ENCODE measurements around the gene SLC6A18.

DNA sequence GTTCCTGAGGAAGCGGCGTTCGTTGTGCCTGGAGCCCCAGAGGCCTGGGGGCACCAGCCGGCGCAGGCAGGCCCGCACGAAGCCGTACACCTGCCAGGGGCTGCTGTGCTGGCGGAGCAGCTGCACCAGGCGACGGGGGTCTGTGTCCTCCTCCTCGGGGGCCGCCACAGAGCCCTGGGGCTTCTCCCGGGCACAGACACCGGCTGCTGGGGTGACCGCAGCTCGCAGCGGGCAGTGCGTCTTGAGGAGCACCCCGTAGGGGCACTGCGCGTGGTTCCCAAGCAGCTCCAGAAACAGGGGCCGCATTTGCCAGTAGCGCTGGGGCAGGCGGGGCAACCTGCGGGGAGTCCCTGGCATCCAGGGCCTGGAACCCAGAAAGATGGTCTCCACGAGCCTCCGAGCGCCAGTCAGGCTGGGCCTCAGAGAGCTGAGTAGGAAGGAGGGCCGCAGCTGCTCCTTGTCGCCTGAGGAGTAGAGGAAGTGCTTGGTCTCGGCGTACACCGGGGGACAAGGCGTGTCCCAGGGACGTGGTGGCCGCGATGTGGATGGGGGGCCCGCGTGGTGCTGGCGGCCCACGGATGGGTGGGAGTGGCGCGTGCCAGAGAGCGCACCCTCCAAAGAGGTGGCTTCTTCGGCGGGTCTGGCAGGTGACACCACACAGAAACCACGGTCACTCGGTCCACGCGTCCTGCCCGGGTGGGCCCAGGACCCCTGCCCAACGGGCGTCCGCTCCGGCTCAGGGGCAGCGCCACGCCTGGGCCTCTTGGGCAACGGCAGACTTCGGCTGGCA is 68.4 kb downstream of the SLC6A18 start:
- TF ChIP-seq, protein P1, sequence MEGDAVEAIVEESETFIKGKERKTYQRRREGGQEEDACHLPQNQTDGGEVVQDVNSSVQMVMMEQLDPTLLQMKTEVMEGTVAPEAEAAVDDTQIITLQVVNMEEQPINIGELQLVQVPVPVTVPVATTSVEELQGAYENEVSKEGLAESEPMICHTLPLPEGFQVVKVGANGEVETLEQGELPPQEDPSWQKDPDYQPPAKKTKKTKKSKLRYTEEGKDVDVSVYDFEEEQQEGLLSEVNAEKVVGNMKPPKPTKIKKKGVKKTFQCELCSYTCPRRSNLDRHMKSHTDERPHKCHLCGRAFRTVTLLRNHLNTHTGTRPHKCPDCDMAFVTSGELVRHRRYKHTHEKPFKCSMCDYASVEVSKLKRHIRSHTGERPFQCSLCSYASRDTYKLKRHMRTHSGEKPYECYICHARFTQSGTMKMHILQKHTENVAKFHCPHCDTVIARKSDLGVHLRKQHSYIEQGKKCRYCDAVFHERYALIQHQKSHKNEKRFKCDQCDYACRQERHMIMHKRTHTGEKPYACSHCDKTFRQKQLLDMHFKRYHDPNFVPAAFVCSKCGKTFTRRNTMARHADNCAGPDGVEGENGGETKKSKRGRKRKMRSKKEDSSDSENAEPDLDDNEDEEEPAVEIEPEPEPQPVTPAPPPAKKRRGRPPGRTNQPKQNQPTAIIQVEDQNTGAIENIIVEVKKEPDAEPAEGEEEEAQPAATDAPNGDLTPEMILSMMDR (IDR thresholded peaks at IDR 0.05; ENCODE audit: low read depth, low read length, poor library complexity, severe bottlenecking): no peak
- no peak for TF ChIP-seq EZH2phosphoT487 (IDR thresholded peaks at IDR 0.05; ENCODE audit: borderline replicate concordance, low read length)
